ENCODE measurements around the gene NDUFS5.
"Not testable (repeated sequence)": the region's sequence is repeated elsewhere in the genome, so short reads cannot be mapped to it uniquely, and the experiment has no call there.

The NDUFS5 gene

DNA sequence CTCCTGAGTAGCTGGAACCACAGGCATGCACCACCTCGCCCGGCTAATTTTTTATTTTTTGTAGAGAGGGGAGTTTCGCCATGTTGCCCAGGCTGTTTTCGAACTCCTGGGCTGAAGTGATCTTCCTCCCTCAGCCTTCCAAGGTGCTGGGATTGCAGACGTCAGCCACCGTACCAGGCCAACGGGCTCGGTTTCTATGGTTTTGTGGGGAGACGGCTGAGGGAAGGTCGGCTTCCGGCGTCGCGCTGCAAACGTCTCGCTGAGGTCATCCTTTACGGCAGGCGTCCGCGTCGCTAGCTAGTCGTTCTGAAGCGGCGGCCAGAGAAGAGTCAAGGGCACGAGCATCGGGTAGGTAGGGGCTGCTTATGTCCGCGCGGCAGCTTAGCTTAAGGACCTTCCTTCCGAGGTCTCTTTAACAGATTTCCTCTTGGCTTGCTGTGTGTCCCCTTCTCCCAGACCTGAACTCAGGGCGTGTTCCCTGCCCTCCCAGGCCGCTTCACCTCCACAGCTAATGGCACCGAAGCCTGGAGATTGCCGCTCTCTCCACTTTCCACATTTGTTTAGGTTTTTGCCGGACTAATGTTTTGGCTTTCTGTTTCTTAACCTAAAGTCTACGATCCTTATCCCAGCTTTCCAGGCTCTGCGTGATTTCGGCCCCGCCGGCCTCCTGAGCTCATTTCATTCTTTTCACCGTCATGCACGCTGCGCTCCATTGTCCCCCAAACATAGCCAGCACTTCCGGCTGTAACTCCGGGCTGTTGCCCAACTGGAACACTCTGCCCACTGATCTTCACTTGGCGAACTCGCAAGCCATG, at the start of gene NDUFS5:
Gene NDUFS5, plus strand, starts transcription at position 300 of the 815 bp plus-strand sequence. CDS start 2,375 bp downstream, outside the sequence.
- DNase-seq, result peak; percentile 82

- DNase-seq, result peak; percentile 48
Observed at GRCh38 chr1:38977399-38978244, 48.5 kb upstream of the NDUFS5 start.

GRCh38 chr1:38978245-38978542, 48.0 kb upstream of the NDUFS5 start:
- not testable (repeated sequence) for DNase-seq

- DNase-seq, result not testable (repeated sequence)
Observed at GRCh38 chr1:38979380-38979779, 46.8 kb upstream of the NDUFS5 start.

- DNase-seq, result no peak
Observed at GRCh38 chr1:38989979-38990378, 36.2 kb upstream of the NDUFS5 start.

DNA sequence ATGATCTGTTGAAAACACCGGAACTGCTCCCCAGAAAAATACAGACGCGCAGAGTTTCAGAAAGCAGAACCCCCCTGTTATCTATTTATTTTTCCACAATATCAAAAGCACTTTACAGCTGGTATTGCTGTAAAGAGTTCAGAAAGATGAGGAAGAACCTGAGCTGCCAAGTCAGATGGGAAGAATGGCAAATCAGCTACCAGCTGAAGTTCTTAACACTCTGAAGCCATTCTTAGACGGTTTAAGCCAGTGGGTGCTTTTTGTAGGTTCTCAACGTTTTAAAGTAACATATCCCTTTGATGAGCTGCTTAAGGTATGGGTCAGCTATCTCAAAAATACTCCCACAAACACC, 35.8 kb upstream of the NDUFS5 start:
- DNase-seq, result no peak

GRCh38 chr1:38990738-38991637, 35.2 kb upstream of the NDUFS5 start, which contains the start of gene AKIRIN1:
AKIRIN1 (plus strand) TSS chr1:38991276; CDS start chr1:38991381, 105 bp downstream.
- peak; percentile 100 for DNase-seq

GRCh38 chr1:38991638-38992411, 34.3 kb upstream of the NDUFS5 start:
- peak; percentile 35 for DNase-seq

- no peak for DNase-seq
Observed at GRCh38 chr1:38992412-38993111, 33.6 kb upstream of the NDUFS5 start.

- DNase-seq, result no peak
Observed at GRCh38 chr1:38994196-38994595, 32.0 kb upstream of the NDUFS5 start.

DNA sequence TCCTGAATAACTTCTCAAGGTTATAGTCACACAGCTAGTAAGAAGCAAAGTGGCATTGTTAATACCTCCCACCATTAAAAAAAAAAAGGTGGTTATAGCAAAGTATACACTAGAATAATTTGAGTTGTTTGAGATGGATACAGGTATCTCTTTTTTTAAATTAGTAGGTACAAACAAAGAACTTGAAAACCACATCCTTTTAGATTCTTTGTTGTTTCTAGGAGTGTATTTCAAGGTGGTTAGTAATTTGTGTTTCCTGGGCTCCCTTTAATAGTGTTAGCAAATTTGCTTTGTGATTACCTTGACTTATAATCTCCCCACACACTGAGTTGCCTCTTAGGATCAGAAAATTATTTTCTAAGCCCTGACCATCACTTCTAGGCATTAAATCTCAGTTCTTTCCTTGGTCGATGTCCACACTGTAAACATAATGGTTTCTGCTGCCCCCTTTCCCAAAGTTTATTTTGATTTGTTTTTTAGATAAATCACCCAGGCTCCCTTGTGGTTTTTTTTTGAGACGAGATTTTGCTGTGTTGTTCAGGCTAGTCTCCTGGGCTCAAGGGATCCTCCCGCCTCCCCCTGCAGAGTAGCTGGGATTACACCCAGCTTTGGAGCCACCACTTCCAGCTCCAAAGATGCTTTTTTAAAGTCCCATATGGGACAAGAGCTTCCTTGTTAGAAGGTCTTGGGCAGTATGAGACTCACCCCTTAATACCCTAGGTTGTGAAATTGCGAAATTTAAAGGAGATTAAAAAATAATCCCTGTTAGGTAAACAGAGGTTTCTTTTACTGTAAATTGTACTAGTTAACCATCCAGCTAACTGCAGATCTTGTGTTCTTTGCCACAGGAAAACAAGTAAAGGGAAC, 28.9 kb upstream of the NDUFS5 start:
- DNase-seq, result no peak

DNA sequence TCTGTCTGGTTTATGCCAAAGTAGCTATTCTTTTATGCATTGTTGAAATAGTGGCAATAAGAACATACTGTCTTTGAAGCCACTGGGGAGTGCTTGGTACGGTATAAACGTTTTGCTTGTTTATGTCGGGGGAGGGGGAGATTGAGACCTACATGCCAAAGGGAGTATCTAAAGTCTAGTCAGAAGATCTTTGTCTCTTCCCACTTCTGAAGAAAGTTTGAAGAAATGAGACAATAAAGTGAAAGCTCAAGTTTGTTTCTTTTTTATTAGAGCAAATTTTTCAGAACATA, 28.3 kb upstream of the NDUFS5 start:
- no peak for DNase-seq

DNA sequence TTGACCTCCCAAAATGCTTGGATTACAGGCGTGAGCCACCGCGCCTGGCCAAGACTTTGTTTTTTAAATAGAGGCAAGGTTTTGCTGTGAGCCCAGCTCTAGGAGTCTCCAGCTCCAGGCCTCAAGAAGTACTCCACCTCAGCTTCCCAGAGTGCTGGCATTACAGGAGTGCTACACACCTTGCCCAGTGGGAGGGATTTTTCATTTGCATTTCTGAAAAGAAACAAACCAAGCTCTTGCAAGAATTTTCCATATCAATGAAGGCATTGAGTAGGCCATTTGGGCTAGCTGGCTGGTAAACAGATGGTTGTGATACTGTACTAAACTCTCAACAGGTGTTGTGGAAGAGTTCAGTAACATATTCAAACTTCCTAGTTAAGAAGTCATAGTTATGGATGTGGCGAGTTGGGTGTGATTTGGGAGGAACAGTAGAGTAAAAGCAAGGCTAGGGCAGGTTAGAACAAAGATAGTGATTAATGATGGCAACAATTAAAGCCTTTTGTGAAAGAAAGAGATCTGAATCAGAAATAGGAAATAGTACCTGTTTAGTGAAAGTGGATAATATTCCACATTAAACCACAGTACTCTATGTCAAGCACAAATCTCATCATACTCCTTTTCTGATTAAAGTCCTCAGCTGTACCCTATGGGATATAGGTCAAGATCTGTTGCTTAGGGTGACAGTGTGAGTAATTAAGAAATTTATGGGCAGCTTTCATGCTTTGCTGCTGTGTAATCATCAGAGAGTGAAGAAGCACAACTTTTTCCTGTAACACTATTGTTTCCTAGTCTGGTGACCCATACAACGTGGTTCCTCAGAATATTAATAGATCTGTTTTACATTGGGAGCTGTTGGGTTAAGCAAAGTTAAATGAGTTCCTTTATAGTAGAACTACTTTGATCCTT, 24.4 kb upstream of the NDUFS5 start:
- DNase-seq, result no peak

- no peak for DNase-seq
Observed at GRCh38 chr1:39003281-39003680, 22.9 kb upstream of the NDUFS5 start.

- DNase-seq, result no peak
Observed at GRCh38 chr1:39003794-39004193, 22.4 kb upstream of the NDUFS5 start.

DNA sequence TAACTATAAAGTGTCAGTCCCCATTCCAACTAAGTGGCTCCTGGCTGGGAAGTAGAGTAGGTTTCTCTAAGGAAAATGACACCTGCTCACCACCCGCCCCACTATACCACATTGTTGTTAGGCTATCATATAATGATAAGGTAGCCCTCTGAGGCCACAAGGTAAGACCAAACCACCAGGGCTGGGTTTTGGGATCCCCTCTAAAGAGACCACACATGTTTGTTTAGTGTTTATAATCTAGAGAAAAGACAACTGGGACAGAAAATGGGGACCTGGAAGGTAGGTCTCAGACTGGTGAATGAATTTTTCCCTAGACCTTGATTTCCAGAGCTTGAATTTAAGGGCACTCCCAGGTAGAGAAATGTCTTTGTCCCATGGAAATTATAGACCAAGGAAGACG, 19.9 kb upstream of the NDUFS5 start:
- DNase-seq, result no peak

DNA sequence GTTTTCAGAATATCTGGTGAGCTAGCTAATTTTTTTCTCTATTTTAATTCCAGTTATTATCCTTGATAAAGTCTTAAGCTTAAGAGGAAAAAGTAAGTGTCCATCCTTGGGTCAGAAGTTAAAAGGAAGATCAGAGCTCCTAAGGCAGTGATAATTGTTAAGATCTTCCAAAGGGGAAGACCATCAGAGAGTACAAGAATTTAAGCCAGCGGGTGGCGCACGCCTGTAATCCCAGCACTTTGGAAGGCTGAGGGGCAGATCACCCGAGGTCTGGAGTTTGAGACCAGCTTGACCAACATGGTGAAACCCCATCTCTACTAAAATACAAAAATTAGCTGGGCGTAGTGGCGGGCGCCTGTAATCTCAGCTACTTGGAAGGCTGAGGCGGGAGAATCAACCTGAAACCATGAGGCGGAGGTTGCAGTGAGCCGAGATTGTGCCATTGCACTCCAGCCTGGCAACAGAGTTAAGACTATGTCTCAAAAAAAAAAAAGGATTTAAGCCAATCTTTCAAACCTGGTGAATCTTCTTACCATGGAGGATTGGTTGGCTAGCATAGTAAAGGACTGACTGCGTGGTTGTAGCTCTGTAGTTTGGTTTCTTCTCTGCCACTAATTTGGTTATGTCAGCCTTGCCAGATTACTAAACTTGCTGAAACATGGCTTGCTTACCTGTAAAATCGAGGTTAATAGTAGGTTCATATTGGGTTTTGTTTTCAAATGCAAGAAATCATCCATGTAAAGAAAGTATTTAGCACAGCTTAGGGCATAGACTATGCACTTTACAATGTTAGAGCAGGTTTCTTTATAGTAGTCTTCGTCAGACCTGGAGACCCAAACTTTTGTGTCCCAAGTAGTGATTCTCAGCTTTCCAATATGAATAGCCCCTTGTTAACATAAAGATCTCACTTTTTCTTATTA, 19.2 kb upstream of the NDUFS5 start:
- no peak for DNase-seq

GRCh38 chr1:39014956-39015355, 11.2 kb upstream of the NDUFS5 start:
- not testable (repeated sequence) for DNase-seq
